ENCODE data around the gene OSM. TPM values are rescaled to one million over a fixed set of nuclear protein-coding genes. Genes with fewer than 3 reads are reported as not detected.
A peak's percentile ranks its signal among the peaks of the same experiment; 100 is the strongest.

OSM gene
- total RNA-seq, 4 donors from 2014 or later: 0.19 to 5.7 (median 0.19) TPM; not detected in 1

GRCh38 chr22:30297991-30298701, 31.5 kb upstream of the OSM start:
- Histone ChIP-seq H3K27ac (peak overlapping the region; percentile 77 to 99 (median 90)), H3K9me3 (no peaks in the 10 kb centered on the region), H3K27me3 (no peaks in the 10 kb centered on the region), H3K36me3 (peaks cover 25 to 99% (median 25%) of the 10 kb centered on the region in 3 donors), H3K4me1 (peaks cover 54 to 100% (median 69%) of the 10 kb centered on the region in 3 donors), H3K4me3 (no peak overlapping the region)
- DNase-seq: no peak
- intact Hi-C loops (cut with DNase I): no loop called here
- peak in 1 of 6 experiments; percentile 38 for TF ChIP-seq CTCF (IDR thresholded peaks at IDR 0.05)
- TF ChIP-seq POLR2A (IDR thresholded peaks at IDR 0.05): peak in 1 of 4 donors; percentile 53
- no CpG with 5 or more reads among the region's 9 CpGs for WGBS, 2 donors

DNA sequence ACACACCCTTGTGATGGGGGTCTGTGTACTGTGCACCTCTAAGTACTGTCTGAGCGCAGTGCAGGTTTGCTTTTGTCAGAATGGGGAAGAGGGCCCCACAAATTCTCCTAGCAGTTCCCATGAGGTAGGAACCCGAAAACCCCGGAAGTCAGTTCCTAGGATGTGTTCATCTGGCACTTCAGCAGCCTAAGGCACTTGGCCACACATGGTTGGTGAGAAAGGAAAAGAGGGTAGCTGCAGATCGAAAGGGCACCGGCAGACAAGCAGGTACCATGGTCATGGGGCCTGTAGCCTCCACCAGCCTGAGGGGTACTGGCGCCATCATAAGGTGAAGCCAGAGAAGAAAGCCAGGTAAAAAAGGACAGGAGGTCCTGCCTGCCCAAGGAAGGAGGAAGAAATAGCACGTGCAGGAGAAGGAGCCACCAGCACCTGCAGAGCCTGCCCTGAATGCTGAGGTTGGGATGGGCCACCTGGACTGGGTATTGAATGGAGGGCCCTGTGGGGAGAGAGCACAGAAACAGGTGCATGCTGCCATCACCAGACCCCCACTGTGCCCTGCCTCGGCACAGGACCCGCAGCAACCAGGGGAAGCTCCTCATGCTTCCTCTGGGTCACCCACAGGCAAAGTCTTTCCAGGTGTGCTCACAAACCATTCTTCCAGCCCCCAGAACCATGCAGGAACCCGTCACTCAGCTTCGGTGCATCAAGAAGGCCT, 30.8 kb upstream of the OSM start:
- H3K4me3 ChIP-seq: no peak overlapping the region
- 81 to 92% methylated on average over 7 to 9 of the region's 11 CpGs for WGBS, 2 donors
- no peak for TF ChIP-seq POLR2A (IDR thresholded peaks at IDR 0.05)
- TF ChIP-seq CTCF (IDR thresholded peaks at IDR 0.05): no peak
- no peak for DNase-seq
- no peaks in the 10 kb centered on the region for H3K27me3 ChIP-seq
- no peaks in the 10 kb centered on the region for H3K9me3 ChIP-seq
- H3K27ac ChIP-seq: peak overlapping the region; percentile 56 to 99 (median 90)
- H3K4me1 ChIP-seq: peaks cover 54 to 100% (median 66%) of the 10 kb centered on the region in 3 donors
- H3K36me3 ChIP-seq: peaks cover 32 to 100% (median 32%) of the 10 kb centered on the region in 3 donors
- intact Hi-C loops (cut with DNase I): no loop called here

DNA sequence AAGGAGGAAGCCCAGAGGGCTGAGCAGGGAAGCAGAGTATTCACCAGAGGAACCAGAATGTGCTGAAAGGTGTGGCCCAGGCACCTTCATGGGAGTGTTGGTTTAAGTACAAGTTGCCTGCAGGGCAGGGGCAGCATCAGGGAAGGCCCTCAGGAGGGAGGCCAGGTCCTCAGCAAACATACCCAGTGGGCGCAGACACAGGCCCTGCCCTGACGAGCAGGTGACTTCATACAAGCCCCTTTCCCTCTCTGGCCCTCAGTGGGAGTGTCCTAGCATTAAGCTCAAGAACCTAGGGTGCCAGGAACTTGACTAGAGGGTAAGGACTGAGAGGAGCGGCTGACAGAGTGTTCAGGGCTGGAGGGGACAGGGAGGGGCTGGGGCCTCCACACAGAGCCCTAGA, 30.2 kb upstream of the OSM start:
- Histone ChIP-seq H3K4me3 (no peak overlapping the region), H3K36me3 (peaks cover 34 to 100% (median 38%) of the 10 kb centered on the region in 3 donors), H3K4me1 (peaks cover 54 to 100% (median 66%) of the 10 kb centered on the region in 3 donors), H3K27me3 (no peaks in the 10 kb centered on the region), H3K9me3 (no peaks in the 10 kb centered on the region), H3K27ac (peak overlapping the region; percentile 26 to 99 (median 75))
- WGBS, 2 donors: 31 to 92% methylated on average over 2 to 3 of the region's 3 CpGs
- intact Hi-C loops (cut with DNase I): no loop called here
- DNase-seq: no peak
- no peak for TF ChIP-seq POLR2A (IDR thresholded peaks at IDR 0.05)
- TF ChIP-seq CTCF (IDR thresholded peaks at IDR 0.05): no peak

DNA sequence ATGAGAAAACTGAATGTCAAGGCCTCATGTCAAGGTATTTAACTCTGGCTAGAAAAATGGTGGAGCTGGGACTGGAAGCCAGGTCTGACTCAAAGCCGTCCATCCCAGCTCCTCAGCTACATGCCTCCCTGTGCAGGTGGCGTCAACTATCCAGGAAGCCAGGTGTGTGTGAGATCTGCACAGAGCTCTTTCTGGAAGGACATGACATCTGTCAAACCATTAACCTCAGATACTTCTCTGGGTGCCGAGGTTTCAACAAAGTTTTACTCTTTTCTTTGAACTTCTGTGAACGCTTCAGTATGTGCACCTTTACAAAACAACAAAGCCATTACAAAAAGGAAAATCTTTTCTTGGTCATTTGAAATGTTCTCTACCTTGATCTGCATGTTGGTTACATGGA, 29.7 kb upstream of the OSM start:
- intact Hi-C loops (cut with DNase I): no loop called here
- 86 to 89% methylated on average over 4 of the region's 4 CpGs for WGBS, 2 donors
- peak overlapping the region in 3 of 4 donors; percentile 56 to 99 (median 94) for H3K27ac ChIP-seq

More for the DNA sequence above, 29.7 kb upstream of the OSM start:
- H3K4me3 ChIP-seq: no peak overlapping the region
- peaks cover 57 to 100% (median 66%) of the 10 kb centered on the region in 3 donors for H3K4me1 ChIP-seq
- no peak for DNase-seq
- H3K27me3 ChIP-seq: no peaks in the 10 kb centered on the region
- peaks cover 34 to 99% (median 38%) of the 10 kb centered on the region in 3 donors for H3K36me3 ChIP-seq
- no peak for TF ChIP-seq POLR2A (IDR thresholded peaks at IDR 0.05)
- no peak for TF ChIP-seq CTCF (IDR thresholded peaks at IDR 0.05)
- H3K9me3 ChIP-seq: no peaks in the 10 kb centered on the region
